LNCaP clone FGC (cell line): Measurements from ENCODE around the gene ZNF526.

Experiments
- DNase-seq: peaks from one replicate; pipeline ENCODE4 v3.0.0-alpha.2; 2011; ENCODE audit warnings: low read depth
- H3K4me3 ChIP-seq: 2 replicates; pipeline ENCODE4 v1.5.1; 2011; ENCODE audit warnings: mild to moderate bottlenecking, low read depth, low read length, control low read depth
- TF ChIP-seq, protein P1 (sequence below): IDR thresholded peaks from 2 replicates; pipeline ENCODE4 v1.5.1; 2012; ENCODE audit warnings: mild to moderate bottlenecking; ENCODE audit not compliant: control insufficient read depth, insufficient read depth; ENCODE audit errors: extremely low read depth

Gene ZNF526

DNA sequence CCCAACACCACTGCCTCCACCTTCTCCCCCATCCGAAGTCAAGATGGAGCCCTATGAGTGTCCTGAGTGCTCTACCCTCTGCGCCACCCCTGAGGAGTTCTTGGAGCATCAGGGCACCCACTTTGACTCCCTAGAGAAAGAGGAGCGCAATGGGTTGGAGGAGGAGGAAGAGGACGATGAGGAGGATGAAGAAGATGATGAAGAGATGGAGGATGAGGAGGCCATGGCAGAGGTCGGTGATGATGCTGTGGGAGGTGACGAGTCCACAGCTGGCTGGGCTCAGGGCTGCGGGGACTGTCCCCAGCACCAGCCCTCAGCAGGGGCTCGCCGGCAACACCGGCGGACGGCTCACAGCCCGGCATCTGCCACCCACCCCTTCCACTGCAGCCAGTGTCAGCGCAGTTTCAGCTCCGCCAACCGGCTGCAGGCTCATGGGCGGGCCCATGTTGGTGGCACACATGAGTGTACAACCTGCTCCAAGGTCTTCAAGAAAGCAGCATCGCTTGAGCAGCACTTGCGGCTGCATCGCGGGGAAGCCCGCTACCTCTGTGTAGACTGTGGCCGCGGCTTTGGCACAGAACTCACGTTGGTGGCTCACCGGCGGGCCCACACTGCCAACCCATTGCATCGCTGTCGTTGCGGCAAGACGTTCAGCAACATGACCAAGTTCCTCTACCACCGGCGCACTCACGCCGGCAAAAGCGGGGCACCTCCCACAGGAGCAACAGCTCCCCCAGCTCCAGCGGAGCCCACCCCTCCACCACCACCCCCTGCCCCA, 5.0 kb downstream of the ZNF526 start:
- TF ChIP-seq, protein P1, sequence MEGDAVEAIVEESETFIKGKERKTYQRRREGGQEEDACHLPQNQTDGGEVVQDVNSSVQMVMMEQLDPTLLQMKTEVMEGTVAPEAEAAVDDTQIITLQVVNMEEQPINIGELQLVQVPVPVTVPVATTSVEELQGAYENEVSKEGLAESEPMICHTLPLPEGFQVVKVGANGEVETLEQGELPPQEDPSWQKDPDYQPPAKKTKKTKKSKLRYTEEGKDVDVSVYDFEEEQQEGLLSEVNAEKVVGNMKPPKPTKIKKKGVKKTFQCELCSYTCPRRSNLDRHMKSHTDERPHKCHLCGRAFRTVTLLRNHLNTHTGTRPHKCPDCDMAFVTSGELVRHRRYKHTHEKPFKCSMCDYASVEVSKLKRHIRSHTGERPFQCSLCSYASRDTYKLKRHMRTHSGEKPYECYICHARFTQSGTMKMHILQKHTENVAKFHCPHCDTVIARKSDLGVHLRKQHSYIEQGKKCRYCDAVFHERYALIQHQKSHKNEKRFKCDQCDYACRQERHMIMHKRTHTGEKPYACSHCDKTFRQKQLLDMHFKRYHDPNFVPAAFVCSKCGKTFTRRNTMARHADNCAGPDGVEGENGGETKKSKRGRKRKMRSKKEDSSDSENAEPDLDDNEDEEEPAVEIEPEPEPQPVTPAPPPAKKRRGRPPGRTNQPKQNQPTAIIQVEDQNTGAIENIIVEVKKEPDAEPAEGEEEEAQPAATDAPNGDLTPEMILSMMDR, result no peak
- DNase-seq, result no peak
- H3K4me3 ChIP-seq, result no peak overlapping the region

DNA sequence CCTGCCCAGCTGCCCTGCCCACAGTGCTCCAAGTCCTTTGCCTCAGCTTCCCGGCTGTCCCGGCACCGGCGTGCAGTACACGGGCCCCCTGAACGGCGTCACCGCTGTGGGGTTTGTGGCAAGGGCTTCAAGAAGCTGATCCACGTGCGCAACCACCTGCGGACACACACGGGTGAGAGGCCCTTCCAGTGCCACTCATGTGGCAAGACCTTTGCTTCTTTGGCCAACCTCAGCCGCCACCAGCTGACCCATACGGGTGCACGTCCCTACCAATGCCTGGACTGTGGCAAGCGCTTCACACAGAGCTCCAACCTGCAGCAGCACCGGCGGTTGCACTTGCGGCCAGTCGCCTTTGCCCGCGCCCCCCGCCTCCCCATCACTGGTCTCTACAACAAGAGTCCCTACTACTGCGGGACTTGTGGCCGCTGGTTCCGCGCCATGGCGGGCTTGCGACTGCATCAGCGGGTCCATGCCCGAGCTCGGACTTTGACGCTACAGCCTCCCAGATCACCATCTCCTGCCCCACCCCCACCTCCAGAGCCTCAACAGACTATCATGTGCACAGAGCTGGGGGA, 5.7 kb downstream of the ZNF526 start:
- H3K4me3 ChIP-seq, result no peak overlapping the region
- no peak for DNase-seq
- TF ChIP-seq, protein P1, result no peak

- no peak for DNase-seq
- TF ChIP-seq, protein P1, result no peak
- H3K4me3 ChIP-seq, result no peak overlapping the region
Observed at GRCh38 chr19:42226886-42227285, 6.8 kb downstream of the ZNF526 start.

- H3K4me3 ChIP-seq, result no peak overlapping the region
- TF ChIP-seq, protein P1, result no peak
- no peak for DNase-seq
Observed at GRCh38 chr19:42228641-42229040, 8.5 kb downstream of the ZNF526 start.

DNA sequence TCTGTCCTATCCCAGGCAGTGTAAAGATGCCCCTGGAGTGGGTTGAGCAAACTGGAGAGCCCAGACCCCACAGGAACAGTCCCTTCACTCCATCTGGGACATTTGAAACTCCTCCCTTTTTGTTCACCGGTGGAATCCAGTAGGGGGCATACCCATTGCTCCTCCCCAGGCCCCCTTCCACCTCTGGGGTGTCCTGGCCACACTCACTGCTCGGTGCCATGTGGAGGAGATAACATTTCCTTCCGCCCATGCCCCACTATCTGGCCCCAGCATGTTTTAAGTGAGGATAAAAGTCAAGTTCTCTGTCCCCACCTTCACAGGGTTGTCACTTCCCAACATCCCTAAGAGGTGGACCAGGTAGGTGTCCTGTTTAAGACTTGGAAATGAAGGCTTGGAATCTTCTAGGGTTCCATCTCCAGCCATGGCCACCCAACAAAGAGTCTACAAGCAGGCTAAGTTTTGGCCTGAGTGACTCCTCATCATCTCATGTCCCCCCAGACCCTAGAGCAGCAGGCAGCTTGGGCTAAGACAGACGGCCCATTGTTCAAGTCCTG, 9.3 kb downstream of the ZNF526 start:
- no peak for DNase-seq
- no peak overlapping the region for H3K4me3 ChIP-seq
- TF ChIP-seq, protein P1, result no peak

GRCh38 chr19:42229855-42230351, 9.8 kb downstream of the ZNF526 start:
- DNase-seq, result no peak
- TF ChIP-seq, protein P1, result no peak
- no peak overlapping the region for H3K4me3 ChIP-seq
